ENCODE measurements around the gene SELENON. TPM values are rescaled to one million over a fixed set of nuclear protein-coding genes. Genes with fewer than 3 reads are reported as not detected.
A peak's percentile ranks its signal among the peaks of the same experiment; 100 is the strongest.

SELENON gene
- total and polyA plus RNA-seq, 2 experiments from 2014 or later = 26.7 to 37.7 TPM

GRCh38 chr1:25799352-25799934, 550 bp upstream of the SELENON start:
- H4K20me1 ChIP-seq (ENCODE audit: insufficient read depth, poor library complexity, severe bottlenecking) = no peaks in the 10 kb centered on the region

GRCh38 chr1:25800703-25801377, 847 bp downstream of the SELENON start:
- peak overlapping the region; percentile 77 for H3K4me3 ChIP-seq
- 65% methylated on average over 15 of the region's 15 CpGs for WGBS (ENCODE audit: low lambda C conversion rate, missing lambda C conversion rate)
- DNase-seq (ENCODE audit: low spot score) = no peak
- H3K27ac ChIP-seq = peak overlapping the region; percentile 16
- H3K27me3 ChIP-seq = no peaks in the 10 kb centered on the region
- no peaks in the 10 kb centered on the region for H3K9me3 ChIP-seq (ENCODE audit: low read depth)
- TF ChIP-seq CTCF (IDR thresholded peaks at IDR 0.05; ENCODE audit: poor library complexity) (no peak), EZH2phosphoT487 (IDR thresholded peaks at IDR 0.05; ENCODE audit: low read depth, severe bottlenecking, unreplicated experiment) (no peak), EZH2 (IDR thresholded peaks at IDR 0.05; ENCODE audit: borderline replicate concordance) (no peak)
- peak overlapping the region; percentile 93 for H3K4me2 ChIP-seq
- H3K36me3 ChIP-seq (replicated peaks; ENCODE audit: insufficient read depth, low read depth) = no peaks in the 10 kb centered on the region
- no peaks in the 10 kb centered on the region for H3K9me2 ChIP-seq (replicated peaks; ENCODE audit: insufficient read depth)
- peak overlapping the region; percentile 71 for H2AFZ ChIP-seq
- no peaks in the 10 kb centered on the region for H4K20me1 ChIP-seq (ENCODE audit: insufficient read depth, poor library complexity, severe bottlenecking)
- peaks cover 25% of the 10 kb centered on the region for H3K4me1 ChIP-seq (ENCODE audit: insufficient read depth)
- H3K79me2 ChIP-seq = peaks cover 30% of the 10 kb centered on the region

More at GRCh38 chr1:25799352-25799934, 550 bp upstream of the SELENON start:
- Histone ChIP-seq H2AFZ (peak overlapping the region; percentile 78), H3K36me3 (replicated peaks; ENCODE audit: insufficient read depth, low read depth) (no peaks in the 10 kb centered on the region), H3K9me2 (replicated peaks; ENCODE audit: insufficient read depth) (no peaks in the 10 kb centered on the region), H3K27me3 (no peaks in the 10 kb centered on the region), H3K79me2 (peaks cover 30% of the 10 kb centered on the region), H3K4me2 (peak overlapping the region; percentile 88), H3K27ac (peak overlapping the region; percentile 77), H3K4me3 (peak overlapping the region; percentile 24), H3K4me1 (ENCODE audit: insufficient read depth) (peaks cover 30% of the 10 kb centered on the region), H3K9me3 (ENCODE audit: low read depth) (no peaks in the 10 kb centered on the region)
- 43% methylated on average over 12 of the region's 12 CpGs for WGBS (ENCODE audit: low lambda C conversion rate, missing lambda C conversion rate)
- TF ChIP-seq CTCF (IDR thresholded peaks at IDR 0.05; ENCODE audit: poor library complexity) (no peak), EZH2phosphoT487 (IDR thresholded peaks at IDR 0.05; ENCODE audit: low read depth, severe bottlenecking, unreplicated experiment) (no peak), EZH2 (IDR thresholded peaks at IDR 0.05; ENCODE audit: borderline replicate concordance) (no peak)
- DNase-seq (ENCODE audit: low spot score) = no peak

- Histone ChIP-seq H3K9me3 (ENCODE audit: low read depth) (no peaks in the 10 kb centered on the region), H3K27me3 (no peaks in the 10 kb centered on the region), H3K9me2 (replicated peaks; ENCODE audit: insufficient read depth) (no peaks in the 10 kb centered on the region), H2AFZ (no peak overlapping the region), H3K36me3 (replicated peaks; ENCODE audit: insufficient read depth, low read depth) (no peaks in the 10 kb centered on the region), H4K20me1 (ENCODE audit: insufficient read depth, poor library complexity, severe bottlenecking) (no peaks in the 10 kb centered on the region), H3K27ac (no peak overlapping the region), H3K79me2 (peaks cover 30% of the 10 kb centered on the region), H3K4me1 (ENCODE audit: insufficient read depth) (peaks cover 20% of the 10 kb centered on the region), H3K4me2 (peak overlapping the region; percentile 42), H3K4me3 (no peak overlapping the region)
- DNase-seq (ENCODE audit: low spot score) = no peak
- TF ChIP-seq EZH2 (IDR thresholded peaks at IDR 0.05; ENCODE audit: borderline replicate concordance) (no peak), CTCF (IDR thresholded peaks at IDR 0.05; ENCODE audit: poor library complexity) (no peak), EZH2phosphoT487 (IDR thresholded peaks at IDR 0.05; ENCODE audit: low read depth, severe bottlenecking, unreplicated experiment) (no peak)
- WGBS (ENCODE audit: low lambda C conversion rate, missing lambda C conversion rate) = 70% methylated on average over 6 of the region's 6 CpGs
These were observed 2.9 kb downstream of the SELENON start for GRCh38 chr1:25802915-25803314.

Data from hepatocyte (in vitro differentiated cells).